Activated T-cell treated with anti-CD3 and anti-CD28 coated beads, Interleukin-2, amount 50 U/mL, for 48 hours (primary cell): ENCODE measurements around the gene PELI1.

Experiments used
- DNase-seq, 2 experiments: peaks; one replicate each; pipeline ENCODE4 v3.0.0-alpha.2; 2020

The PELI1 gene

GRCh38 chr2:64144057-64145013 lies at the start of gene PELI1:
PELI1 (minus strand) TSS chr2:64144420; CDS start chr2:64108310, 36,110 bp downstream.
- peak; percentile 94 to 96 for DNase-seq

GRCh38 chr2:64193491-64193890 lies 49.3 kb upstream of the PELI1 start:
- DNase-seq: no peak

DNA sequence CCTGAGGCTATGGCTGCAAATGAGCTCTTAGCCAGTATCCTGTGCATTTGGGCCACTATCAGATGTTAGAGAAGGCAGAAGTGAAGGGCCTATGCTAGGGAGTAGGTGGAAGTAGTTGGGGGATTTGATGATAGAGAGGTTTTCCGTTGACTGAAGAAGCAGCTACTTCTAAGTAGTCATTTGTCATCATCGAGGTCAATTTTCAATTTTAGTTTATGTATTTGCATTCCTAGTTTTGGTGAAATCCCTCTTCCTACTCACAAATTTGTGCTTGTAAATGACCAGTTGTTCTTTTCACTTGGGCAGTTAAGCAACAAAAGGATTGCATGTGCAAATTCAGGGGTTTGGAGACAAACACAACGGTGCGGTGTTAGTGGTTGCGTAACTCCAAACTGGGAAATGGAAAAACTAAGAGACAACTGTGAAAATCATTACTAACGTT lies 48.5 kb upstream of the PELI1 start:
- DNase-seq: no peak

DNA sequence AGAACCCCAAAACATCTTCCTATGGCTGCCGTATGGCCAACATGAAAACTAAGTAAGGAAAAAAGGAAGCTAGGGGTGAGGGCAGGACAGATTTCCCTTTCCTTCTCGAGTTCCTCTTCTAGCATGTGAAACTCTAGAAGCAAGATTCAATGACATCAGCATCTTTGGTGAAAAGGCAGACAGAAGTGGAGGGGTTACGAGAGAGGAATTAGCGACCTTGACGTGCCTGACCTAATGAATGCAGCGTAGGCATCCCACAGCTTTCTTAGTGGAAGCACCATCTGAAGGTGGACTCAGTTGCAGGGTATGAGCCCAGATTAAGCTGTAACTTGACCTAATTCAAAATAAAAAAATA lies 47.9 kb upstream of the PELI1 start:
- no peak for DNase-seq

DNA sequence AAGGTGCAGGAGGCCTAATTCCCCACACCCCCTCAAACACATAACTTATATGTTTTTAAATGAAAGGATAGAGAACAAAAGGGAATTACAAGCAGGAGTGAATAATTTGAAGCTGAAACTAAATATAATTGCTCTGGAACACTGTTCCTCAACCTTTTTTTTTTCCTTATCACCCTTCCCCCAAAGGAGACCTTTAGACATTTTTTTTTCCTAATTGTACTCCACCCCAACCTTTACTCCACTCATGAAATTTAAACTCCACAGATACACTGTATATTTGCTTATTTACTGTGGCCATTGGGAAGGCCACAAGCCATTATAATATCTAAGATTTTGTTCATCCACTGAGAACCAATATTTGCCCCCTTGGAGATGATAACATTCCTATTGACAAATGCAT lies 45.4 kb upstream of the PELI1 start:
- DNase-seq: no peak

DNA sequence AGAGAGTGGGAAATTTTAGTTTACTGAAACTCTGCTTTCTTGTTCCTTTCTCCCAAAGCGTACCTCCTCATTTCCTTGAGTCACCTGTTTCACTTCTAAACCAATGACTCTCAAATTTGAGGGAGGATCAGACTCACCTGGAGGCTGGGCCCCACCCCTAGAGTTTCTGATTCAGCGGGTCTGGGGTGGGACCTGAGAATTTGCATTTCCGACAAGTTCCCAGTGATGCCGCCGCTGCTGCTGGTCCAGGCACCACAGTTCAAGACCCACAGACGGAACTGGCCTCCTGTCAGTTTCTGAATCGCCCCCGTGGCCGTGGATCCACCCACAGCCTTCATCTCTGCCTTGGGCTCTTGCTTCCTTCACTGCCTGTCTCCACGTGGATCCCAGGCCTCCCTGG lies 44.9 kb upstream of the PELI1 start:
- no peak for DNase-seq

- no peak for DNase-seq
Observed at GRCh38 chr2:64186699-64187605, 42.7 kb upstream of the PELI1 start.

GRCh38 chr2:64179582-64180321 lies 35.5 kb upstream of the PELI1 start:
- DNase-seq: no peak

DNA sequence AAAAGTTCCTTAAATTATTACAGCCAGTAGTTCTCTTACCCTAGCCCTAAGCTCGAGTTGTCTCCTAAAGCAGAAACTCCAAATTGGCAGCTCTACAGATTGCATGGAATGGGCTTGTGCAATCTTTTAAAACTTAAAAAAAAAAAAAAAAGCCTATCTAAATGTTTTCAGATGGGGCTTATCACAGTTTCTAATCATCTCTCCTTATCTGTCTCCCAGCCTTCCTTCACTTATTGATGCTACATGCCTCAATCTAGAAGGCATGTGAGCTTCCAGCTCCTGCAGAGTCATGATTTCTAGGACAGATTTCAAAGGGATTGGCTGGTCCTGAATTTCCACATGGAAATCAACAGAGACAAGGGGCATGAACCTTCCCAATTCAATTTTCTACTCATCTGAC lies 33.1 kb upstream of the PELI1 start:
- DNase-seq: no peak

- DNase-seq: no peak
Observed at GRCh38 chr2:64175419-64176197, 31.4 kb upstream of the PELI1 start.

GRCh38 chr2:64173156-64174135 lies 29.2 kb upstream of the PELI1 start:
- DNase-seq: no peak

GRCh38 chr2:64168756-64169155 lies 24.5 kb upstream of the PELI1 start:
- DNase-seq: no peak

- no peak for DNase-seq
Observed at GRCh38 chr2:64168201-64168600, 24.0 kb upstream of the PELI1 start.

DNA sequence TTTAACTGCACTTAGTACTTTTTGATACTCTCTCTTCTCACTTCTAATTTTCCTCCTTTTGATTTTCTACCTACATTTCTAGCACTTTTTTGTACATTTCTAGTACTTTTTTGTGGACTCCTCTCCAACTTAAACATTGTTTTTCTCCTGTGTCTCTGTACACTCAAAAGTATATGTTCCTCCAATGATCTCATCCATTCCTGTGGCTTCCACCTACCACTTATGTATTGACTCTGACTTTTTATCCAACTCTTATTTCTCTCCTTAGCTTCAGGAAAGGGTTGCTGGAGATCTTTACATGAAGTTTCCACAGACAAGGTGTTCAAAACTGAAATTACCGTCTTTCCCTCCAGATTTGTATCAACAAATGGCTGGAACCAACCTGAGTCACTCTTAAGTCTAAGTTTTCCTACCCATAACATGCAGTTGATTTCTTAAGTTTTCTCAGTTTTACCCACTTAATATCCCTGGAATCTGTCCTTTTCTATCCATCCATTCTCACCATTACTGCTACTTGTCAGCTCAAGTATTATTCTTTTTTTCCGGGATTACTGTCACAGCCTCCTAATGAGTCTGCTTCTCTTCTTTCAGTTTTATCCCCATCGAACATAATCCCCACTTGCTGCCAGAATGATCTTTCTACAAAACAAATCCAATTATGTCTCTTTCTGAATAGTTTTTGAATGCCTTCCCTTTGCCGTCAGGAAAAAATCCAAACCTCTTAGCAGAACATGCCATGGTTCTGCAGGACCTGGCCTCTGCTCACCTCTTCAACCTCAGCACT lies 22.6 kb upstream of the PELI1 start:
- DNase-seq: no peak

- peak in 1 of 2 experiments; percentile 27 for DNase-seq
Observed at GRCh38 chr2:64166212-64166611, 22.0 kb upstream of the PELI1 start.

- no peak for DNase-seq
Observed at GRCh38 chr2:64165706-64166105, 21.5 kb upstream of the PELI1 start.

GRCh38 chr2:64164629-64165028 lies 20.4 kb upstream of the PELI1 start:
- DNase-seq: no peak

DNA sequence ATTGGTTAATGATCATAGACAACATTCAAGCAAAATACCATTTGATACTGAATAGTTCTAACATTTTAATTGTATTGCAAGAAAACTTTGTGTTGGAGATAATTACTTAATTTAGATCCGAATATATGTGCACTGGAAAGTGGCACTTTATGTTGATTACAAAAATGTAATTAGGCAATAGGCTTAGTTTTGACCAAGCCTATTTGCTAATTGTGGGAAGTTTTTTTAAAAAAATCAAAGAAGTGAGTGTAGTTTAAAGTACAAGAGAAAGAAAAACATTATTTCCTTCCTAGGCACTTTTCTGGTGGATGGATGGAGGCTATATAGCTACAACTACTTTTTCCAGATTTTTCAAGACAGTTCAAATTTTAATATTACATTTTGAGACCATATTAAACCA lies 18.3 kb upstream of the PELI1 start:
- no peak for DNase-seq

DNA sequence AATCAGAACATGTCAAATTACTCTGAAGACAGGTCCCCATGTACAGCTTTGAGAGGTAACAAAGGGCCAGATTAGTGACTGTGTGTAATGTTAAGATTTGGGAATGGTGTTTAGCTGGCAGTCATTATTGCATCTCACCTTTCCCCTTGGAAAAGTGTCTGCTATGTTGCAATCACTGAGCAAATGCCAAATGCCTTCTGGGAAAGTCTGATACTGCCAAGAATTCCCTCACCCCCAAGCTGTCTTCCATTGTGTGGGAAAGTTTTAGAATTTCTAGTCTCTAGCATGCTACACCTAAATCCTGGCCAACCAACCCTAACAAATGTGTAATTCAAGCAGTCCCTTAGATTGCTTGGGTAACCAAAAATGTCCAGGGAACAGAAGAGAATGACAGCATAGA lies 13.6 kb upstream of the PELI1 start:
- no peak for DNase-seq

GRCh38 chr2:64153811-64154210 lies 9.6 kb upstream of the PELI1 start:
- no peak for DNase-seq
